ENCODE results near the gene GNAT1.

GNAT1 gene

GRCh38 chr3:50163572-50164455 lies 27.6 kb upstream of the GNAT1 start:
- DNase-seq: no peak

- DNase-seq: no peak
Observed at GRCh38 chr3:50164481-50164880, 26.9 kb upstream of the GNAT1 start.

GRCh38 chr3:50164984-50165909 lies 26.2 kb upstream of the GNAT1 start:
- DNase-seq: no peak

- no peak for DNase-seq
Observed at GRCh38 chr3:50165910-50166538, 25.4 kb upstream of the GNAT1 start.

GRCh38 chr3:50166620-50167019 lies 24.8 kb upstream of the GNAT1 start:
- DNase-seq: no peak

GRCh38 chr3:50167069-50167840 lies 24.2 kb upstream of the GNAT1 start:
- no peak for DNase-seq

- DNase-seq: no peak
Observed at GRCh38 chr3:50167841-50168209, 23.6 kb upstream of the GNAT1 start.

GRCh38 chr3:50168388-50168787 lies 23.0 kb upstream of the GNAT1 start:
- no peak for DNase-seq

GRCh38 chr3:50168791-50169190 lies 22.6 kb upstream of the GNAT1 start:
- DNase-seq: no peak

- DNase-seq: no peak
Observed at GRCh38 chr3:50169232-50169832, 22.1 kb upstream of the GNAT1 start.

- no peak for DNase-seq
Observed at GRCh38 chr3:50169858-50170257, 21.6 kb upstream of the GNAT1 start.

GRCh38 chr3:50170689-50171088 lies 20.7 kb upstream of the GNAT1 start:
- DNase-seq: no peak

- DNase-seq: no peak
Observed at GRCh38 chr3:50171540-50172301, 19.7 kb upstream of the GNAT1 start.

- DNase-seq: no peak
Observed at GRCh38 chr3:50172626-50173220, 18.7 kb upstream of the GNAT1 start.

GRCh38 chr3:50173685-50174516 lies 17.5 kb upstream of the GNAT1 start:
- DNase-seq: no peak

- no peak for DNase-seq
Observed at GRCh38 chr3:50174517-50174895, 16.9 kb upstream of the GNAT1 start.

- DNase-seq: no peak
Observed at GRCh38 chr3:50174947-50175524, 16.4 kb upstream of the GNAT1 start.

GRCh38 chr3:50177346-50177745 lies 14.1 kb upstream of the GNAT1 start:
- DNase-seq: no peak

GRCh38 chr3:50179710-50180109 lies 11.7 kb upstream of the GNAT1 start:
- no peak for DNase-seq

- DNase-seq: no peak
Observed at GRCh38 chr3:50181985-50182384, 9.4 kb upstream of the GNAT1 start.

All from T-helper 9 cell (primary cell).